PC-9 (cell line): ENCODE results near the gene TNFRSF4.

Source experiments
- EZH2 ChIP-seq: fragments of 200-600 bp; sonication (generic); IDR thresholded peaks from 2 replicates; pipeline ENCODE4 v1.8.0; 2017; ENCODE audit warnings: antibody characterized with exemption, low read depth
- TF ChIP-seq, protein P1 (sequence below): fragments of 200-600 bp; sonication (generic); conservative IDR thresholded peaks from 2 replicates; pipeline ENCODE4 v1.6.1; 2017; ENCODE audit warnings: mixed run types, antibody characterized with exemption, mild to moderate bottlenecking, moderate library complexity

GRCh38 chr1:1167841-1168450 is 46.0 kb downstream of the TNFRSF4 start:
- TF ChIP-seq, protein P1, sequence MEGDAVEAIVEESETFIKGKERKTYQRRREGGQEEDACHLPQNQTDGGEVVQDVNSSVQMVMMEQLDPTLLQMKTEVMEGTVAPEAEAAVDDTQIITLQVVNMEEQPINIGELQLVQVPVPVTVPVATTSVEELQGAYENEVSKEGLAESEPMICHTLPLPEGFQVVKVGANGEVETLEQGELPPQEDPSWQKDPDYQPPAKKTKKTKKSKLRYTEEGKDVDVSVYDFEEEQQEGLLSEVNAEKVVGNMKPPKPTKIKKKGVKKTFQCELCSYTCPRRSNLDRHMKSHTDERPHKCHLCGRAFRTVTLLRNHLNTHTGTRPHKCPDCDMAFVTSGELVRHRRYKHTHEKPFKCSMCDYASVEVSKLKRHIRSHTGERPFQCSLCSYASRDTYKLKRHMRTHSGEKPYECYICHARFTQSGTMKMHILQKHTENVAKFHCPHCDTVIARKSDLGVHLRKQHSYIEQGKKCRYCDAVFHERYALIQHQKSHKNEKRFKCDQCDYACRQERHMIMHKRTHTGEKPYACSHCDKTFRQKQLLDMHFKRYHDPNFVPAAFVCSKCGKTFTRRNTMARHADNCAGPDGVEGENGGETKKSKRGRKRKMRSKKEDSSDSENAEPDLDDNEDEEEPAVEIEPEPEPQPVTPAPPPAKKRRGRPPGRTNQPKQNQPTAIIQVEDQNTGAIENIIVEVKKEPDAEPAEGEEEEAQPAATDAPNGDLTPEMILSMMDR: no peak
- no peak for TF ChIP-seq EZH2
